NT2/D1 (cell line): ENCODE results near the gene METTL13.

Experiments
- SUZ12 ChIP-seq: IDR thresholded peaks from 2 replicates; pipeline ENCODE4 v1.6.1; 2011; ENCODE audit not compliant: insufficient read length, insufficient read depth; ENCODE audit errors: extremely low read depth
- YY1 ChIP-seq: IDR thresholded peaks from 2 replicates; pipeline ENCODE4 v1.6.1; 2011; ENCODE audit not compliant: insufficient read length, insufficient read depth
- ZNF274 ChIP-seq: IDR thresholded peaks from 2 replicates; pipeline ENCODE4 v1.6.1; 2011; ENCODE audit warnings: mild to moderate bottlenecking, low read depth, low read length

DNA sequence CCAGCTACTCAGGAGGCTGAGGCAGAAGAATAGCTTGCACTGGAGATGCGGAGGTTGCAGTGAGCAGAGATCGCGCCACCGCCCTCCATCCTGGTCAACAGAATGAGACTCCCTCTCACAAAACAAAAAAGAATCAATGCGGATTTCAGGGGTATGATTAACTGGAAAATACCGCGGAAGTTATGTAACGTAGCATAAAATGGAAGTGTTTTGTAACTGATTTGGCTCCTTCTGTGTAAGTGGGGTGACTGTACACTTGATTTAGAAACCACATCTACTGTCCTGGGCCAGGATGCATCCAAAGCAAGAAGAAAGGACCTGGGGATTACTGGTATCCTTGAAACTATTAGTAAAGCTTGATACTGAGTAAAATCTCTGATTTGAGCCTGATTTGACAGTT, 36.5 kb upstream of the METTL13 start:
- TF ChIP-seq SUZ12 (no peak), YY1 (no peak), ZNF274 (no peak)
